Measurements from ENCODE around the gene CEND1. TPM values are rescaled to one million over a fixed set of nuclear protein-coding genes. Genes with fewer than 3 reads are reported as not detected.

Gene CEND1
- total RNA-seq, 1 experiment from 2014 or later: not detected

DNA sequence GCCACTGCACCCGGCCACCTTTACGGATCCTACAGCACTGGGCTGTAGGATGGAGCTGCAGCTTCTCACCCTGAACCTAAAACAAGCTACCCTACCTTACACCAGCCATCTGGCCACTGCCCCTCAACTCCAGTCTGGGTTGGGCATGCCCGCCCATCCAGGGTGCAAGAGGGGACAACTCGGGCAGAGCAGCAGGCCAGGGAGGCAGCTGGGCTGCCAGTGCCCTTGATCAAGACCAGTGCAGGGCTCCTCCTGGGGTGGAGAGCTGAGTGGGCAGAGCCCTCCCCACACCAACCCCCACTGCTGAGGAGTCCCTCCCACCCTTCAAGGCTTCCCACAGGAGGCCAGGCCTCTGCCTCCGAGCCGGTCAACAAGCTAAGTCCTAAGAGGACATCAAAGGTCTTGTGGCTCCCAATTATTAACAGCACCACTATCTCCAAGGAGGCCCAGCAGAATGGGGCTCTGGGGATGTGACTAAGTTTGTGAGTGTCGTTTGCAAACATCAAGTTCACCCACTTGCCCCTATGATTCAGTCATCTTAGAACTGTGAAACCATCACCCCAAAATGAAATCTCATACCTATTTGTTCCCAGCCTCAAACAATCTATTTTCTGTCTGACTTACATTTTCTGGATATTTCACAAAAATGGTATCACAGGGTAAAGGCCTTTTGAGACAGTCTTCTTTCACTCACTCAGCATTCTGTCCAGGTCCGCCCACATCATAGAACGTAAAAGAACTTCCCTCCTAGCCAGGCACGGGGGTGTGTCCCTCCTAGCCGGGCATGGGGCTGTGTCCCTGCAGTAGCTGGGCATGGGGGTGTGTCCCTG lies 23.6 kb downstream of the CEND1 start:
- TF ChIP-seq EZH2 (IDR thresholded peaks at IDR 0.05; ENCODE audit: low read depth) (no peak), CTCF (conservative IDR thresholded peaks at IDR 0.05) (no peak)
- Histone ChIP-seq H3K79me2 (ENCODE audit: low read depth) (no peaks in the 10 kb centered on the region), H3F3A (ENCODE audit: insufficient read depth, low read depth) (peaks cover 56% of the 10 kb centered on the region), H2AFZ (no peak overlapping the region), H3K4me1 (replicated peaks; ENCODE audit: insufficient read depth) (peaks cover 22% of the 10 kb centered on the region), H3K27me3 (ENCODE audit: insufficient read depth, low read depth) (no peaks in the 10 kb centered on the region), H3K9me2 (ENCODE audit: insufficient read depth) (no peaks in the 10 kb centered on the region), H4K20me1 (ENCODE audit: insufficient read depth) (peaks cover 23% of the 10 kb centered on the region), H3K27ac (no peak overlapping the region), H3K9me3 (ENCODE audit: insufficient read depth, low read depth) (no peaks in the 10 kb centered on the region), H3K4me2 (no peak overlapping the region), H3K36me3 (ENCODE audit: low read depth) (peaks cover 6% of the 10 kb centered on the region; the same call in 1 of the 2 replicates), H3K4me3 (no peak overlapping the region)
- BruUV-seq (replicated peaks): no TSS peak
- DNase-seq: no peak
- CTCF ChIA-PET: interaction anchor here (0.6 kb wide), 1 partner anchor 9 kb away, joined by 8 read pairs; no protein-coding TSS in a partner anchor
- POLR2A ChIA-PET (ENCODE audit: unreplicated experiment): no interaction called here
- intact Hi-C loops (cut with micrococcal nuclease; ENCODE audit: unreplicated experiment): no loop called here

GRCh38 chr11:765802-766091 lies 24.1 kb downstream of the CEND1 start:
- BruUV-seq (replicated peaks): no TSS peak
- H4K20me1 ChIP-seq (ENCODE audit: insufficient read depth): peaks cover 21% of the 10 kb centered on the region
- CTCF ChIA-PET: no interaction called here
- no peak overlapping the region for H3K27ac ChIP-seq
- H3K9me3 ChIP-seq (ENCODE audit: insufficient read depth, low read depth): no peaks in the 10 kb centered on the region
- no peak overlapping the region for H2AFZ ChIP-seq
- intact Hi-C loops (cut with micrococcal nuclease; ENCODE audit: unreplicated experiment): no loop called here
- H3K79me2 ChIP-seq (ENCODE audit: low read depth): no peaks in the 10 kb centered on the region
- H3K9me2 ChIP-seq (ENCODE audit: insufficient read depth): no peaks in the 10 kb centered on the region
- TF ChIP-seq CTCF (conservative IDR thresholded peaks at IDR 0.05) (no peak), EZH2 (IDR thresholded peaks at IDR 0.05; ENCODE audit: low read depth) (no peak)
- peaks cover 28% of the 10 kb centered on the region for H3K4me1 ChIP-seq (replicated peaks; ENCODE audit: insufficient read depth)
- no peak overlapping the region for H3K4me2 ChIP-seq
- no peaks in the 10 kb centered on the region for H3K27me3 ChIP-seq (ENCODE audit: insufficient read depth, low read depth)
- DNase-seq: no peak
- peaks cover 6% of the 10 kb centered on the region; the same call in 1 of the 2 replicates for H3K36me3 ChIP-seq (ENCODE audit: low read depth)
- no peak overlapping the region for H3K4me3 ChIP-seq
- POLR2A ChIA-PET (ENCODE audit: unreplicated experiment): no interaction called here
- H3F3A ChIP-seq (ENCODE audit: insufficient read depth, low read depth): peaks cover 62% of the 10 kb centered on the region

DNA sequence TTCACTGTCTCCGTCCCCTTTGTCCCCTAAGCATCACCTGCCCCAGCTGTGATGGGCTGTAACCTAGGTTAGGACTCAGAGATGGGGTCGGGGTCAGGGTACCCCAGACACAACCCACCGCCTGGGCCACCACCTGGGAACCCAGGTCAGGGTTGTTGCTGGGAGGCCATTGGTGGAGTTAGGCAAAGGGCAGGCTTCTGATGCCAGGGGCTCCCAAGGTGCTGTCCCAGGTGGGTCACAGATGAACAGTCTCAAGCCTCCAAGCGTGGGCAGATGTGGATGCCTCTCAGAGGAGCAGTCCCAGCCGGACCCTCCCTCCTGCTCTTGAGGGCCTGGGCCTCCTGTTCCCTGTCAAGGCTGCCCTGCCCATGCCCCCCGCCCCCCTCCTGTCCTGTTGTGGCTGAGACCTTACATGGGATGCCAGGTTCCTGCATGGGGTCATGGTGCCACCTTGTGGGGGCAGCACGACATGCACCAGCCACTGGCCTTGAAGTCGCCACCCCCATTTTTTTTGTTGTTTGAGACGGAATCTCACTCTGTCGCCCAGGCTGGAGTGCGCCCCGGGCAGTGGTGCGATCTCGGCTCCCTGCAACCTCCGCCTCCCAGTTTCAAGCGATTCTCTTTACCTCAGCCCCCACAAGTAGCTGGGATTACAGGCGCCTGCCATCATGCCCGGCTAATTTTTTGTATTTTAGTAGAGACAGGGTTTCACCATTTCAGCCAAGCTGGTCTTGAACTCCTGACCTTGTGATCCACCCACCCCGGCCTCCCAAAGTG lies 24.7 kb downstream of the CEND1 start:
- Histone ChIP-seq H3K36me3 (ENCODE audit: low read depth) (peaks cover 6% of the 10 kb centered on the region; the same call in 1 of the 2 replicates), H4K20me1 (ENCODE audit: insufficient read depth) (peaks cover 20% of the 10 kb centered on the region), H3K4me1 (replicated peaks; ENCODE audit: insufficient read depth) (peaks cover 30% of the 10 kb centered on the region), H3K4me3 (no peak overlapping the region), H2AFZ (no peak overlapping the region), H3K27ac (no peak overlapping the region), H3K27me3 (ENCODE audit: insufficient read depth, low read depth) (no peaks in the 10 kb centered on the region), H3K9me2 (ENCODE audit: insufficient read depth) (no peaks in the 10 kb centered on the region), H3K9me3 (ENCODE audit: insufficient read depth, low read depth) (no peaks in the 10 kb centered on the region), H3K79me2 (ENCODE audit: low read depth) (no peaks in the 10 kb centered on the region; the same call in 1 of the 2 replicates), H3K4me2 (no peak overlapping the region), H3F3A (ENCODE audit: insufficient read depth, low read depth) (peaks cover 67% of the 10 kb centered on the region)
- TF ChIP-seq EZH2 (IDR thresholded peaks at IDR 0.05; ENCODE audit: low read depth) (no peak), CTCF (conservative IDR thresholded peaks at IDR 0.05) (peak; percentile 66)
- peak; percentile 43 to 67 for DNase-seq
- ChIA-PET POLR2A (ENCODE audit: unreplicated experiment) (no interaction called here), CTCF (no interaction called here)
- BruUV-seq (replicated peaks): no TSS peak
- intact Hi-C loops (cut with micrococcal nuclease; ENCODE audit: unreplicated experiment): no loop called here

All from PC-9 (cell line).